HepG2 (cell line): ENCODE results near the gene NT5C2. TPM values are rescaled to one million over a fixed set of nuclear protein-coding genes. Genes with fewer than 3 reads are reported as not detected.
A peak's percentile ranks its signal among the peaks of the same experiment; 100 is the strongest.

Experiments used
- CHD4 ChIP-seq: fragments of 200-600 bp; sonication (generic); IDR thresholded peaks from 2 replicates; pipeline ENCODE4 v1.7.0; 2017; ENCODE audit warnings: mild to moderate bottlenecking, low read length, borderline replicate concordance
- KDM5A ChIP-seq: fragments of 200-600 bp; sonication (generic); IDR thresholded peaks from 2 replicates; pipeline ENCODE4 v1.7.0; 2018; ENCODE audit warnings: antibody characterized with exemption, mild to moderate bottlenecking, low read length, borderline replicate concordance
- NPAS2 ChIP-seq: sonication (generic); formaldehyde crosslinking; IDR thresholded peaks from 2 replicates; pipeline ENCODE4 v1.8.0; 2022; ENCODE audit warnings: mild to moderate bottlenecking, missing genetic modification reagents, borderline replicate concordance
- PITX1 ChIP-seq: sonication (generic); formaldehyde crosslinking; IDR thresholded peaks from 2 replicates; pipeline ENCODE4 v1.5.1; 2020; ENCODE audit warnings: mild to moderate bottlenecking, missing genetic modification reagents
- RELA ChIP-seq: sonication (generic); formaldehyde crosslinking; IDR thresholded peaks from 2 replicates; pipeline ENCODE4 v1.4.0; 2020; ENCODE audit warnings: missing genetic modification reagents
- STAT5B ChIP-seq: sonication (generic); formaldehyde crosslinking; IDR thresholded peaks from 2 replicates; pipeline ENCODE4 v1.4.0; 2020; ENCODE audit warnings: missing genetic modification reagents
- TEAD2 ChIP-seq: sonication (generic); formaldehyde crosslinking; IDR thresholded peaks from 2 replicates; pipeline ENCODE4 v1.9.0; 2021; ENCODE audit warnings: missing genetic modification reagents
- ZNF468 ChIP-seq: sonication (generic); formaldehyde crosslinking; IDR thresholded peaks from 2 replicates; pipeline ENCODE4 v1.8.0; 2022; ENCODE audit warnings: mild to moderate bottlenecking, moderate library complexity, missing genetic modification reagents
- ZNF614 ChIP-seq: IDR thresholded peaks from 2 replicates; pipeline ENCODE4 v1.6.1; 2018; ENCODE audit warnings: missing biosample characterization, missing genetic modification reagents, inconsistent platforms, borderline replicate concordance
- ZNF616 ChIP-seq: sonication (generic); formaldehyde crosslinking; IDR thresholded peaks from 2 replicates; pipeline ENCODE4 v1.5.0; 2020; ENCODE audit warnings: low read depth, mild to moderate bottlenecking, missing genetic modification reagents
- ZNF788 ChIP-seq: sonication (generic); formaldehyde crosslinking; IDR thresholded peaks from 2 replicates; pipeline ENCODE4 v1.5.0; 2020; ENCODE audit warnings: mild to moderate bottlenecking, missing genetic modification reagents, borderline replicate concordance
- polyA plus RNA-seq, 8 experiments: library from polyadenylated mRNA; depleted of rRNA in 3 of 8; stranded (reverse) in 7 of 8; unstranded in 1 of 8; fragments of >200 nt; fragmentation: Illumina TruSeq in 4 of 8; extraction: Trizol in 4 of 8; gene quantifications; 2 replicates each; pipeline versions ENCODE4 v1.2.1 to v1.2.3, GENCODE V29; 2011 to 2016; ENCODE audit warnings: low read depth in 4 of 8, missing spikeins in 1 of 8, mixed read lengths in 1 of 8; ENCODE audit not compliant: insufficient read depth in 1 of 8
- total RNA-seq, 5 experiments: library from RNA; depleted of rRNA; stranded (reverse); fragments of >200 nt; fragmentation: Illumina TruSeq; extraction: Trizol; gene quantifications; 2 replicates each; pipeline ENCODE4 v1.2.3, GENCODE V29; 2016; ENCODE audit warnings: low read depth in 1 of 5
- TF ChIP-seq, protein P1 (sequence below): sonication (generic); formaldehyde crosslinking; IDR thresholded peaks from 2 replicates; pipeline ENCODE4 v1.5.1; 2020; ENCODE audit warnings: mild to moderate bottlenecking, missing genetic modification reagents, borderline replicate concordance
- TF ChIP-seq, protein P2 (sequence below): sonication (generic); formaldehyde crosslinking; IDR thresholded peaks from 2 replicates; pipeline ENCODE4 v1.5.0; 2020; ENCODE audit warnings: mild to moderate bottlenecking, missing genetic modification reagents
- TF ChIP-seq, protein P3 (sequence below), 2 experiments: sonication (generic) in 1 of 2; formaldehyde crosslinking in 1 of 2; IDR thresholded peaks; 2 replicates each; pipeline versions ENCODE4 v1.4.0 to v1.6.1; 2016 to 2020; ENCODE audit warnings: borderline replicate concordance in 1 of 2, low read depth in 1 of 2, mild to moderate bottlenecking in 1 of 2, missing genetic modification reagents in 1 of 2
- TF ChIP-seq, protein P4 (sequence below): sonication (generic); formaldehyde crosslinking; IDR thresholded peaks from 2 replicates; pipeline ENCODE4 v1.4.0; 2020; ENCODE audit warnings: missing genetic modification reagents

Gene NT5C2
- total and polyA plus RNA-seq, 2 of the 13 experiments (the other 11 are each of a cell fraction or from before 2014, with no cell fraction given): 40.6 to 55.2 TPM

DNA sequence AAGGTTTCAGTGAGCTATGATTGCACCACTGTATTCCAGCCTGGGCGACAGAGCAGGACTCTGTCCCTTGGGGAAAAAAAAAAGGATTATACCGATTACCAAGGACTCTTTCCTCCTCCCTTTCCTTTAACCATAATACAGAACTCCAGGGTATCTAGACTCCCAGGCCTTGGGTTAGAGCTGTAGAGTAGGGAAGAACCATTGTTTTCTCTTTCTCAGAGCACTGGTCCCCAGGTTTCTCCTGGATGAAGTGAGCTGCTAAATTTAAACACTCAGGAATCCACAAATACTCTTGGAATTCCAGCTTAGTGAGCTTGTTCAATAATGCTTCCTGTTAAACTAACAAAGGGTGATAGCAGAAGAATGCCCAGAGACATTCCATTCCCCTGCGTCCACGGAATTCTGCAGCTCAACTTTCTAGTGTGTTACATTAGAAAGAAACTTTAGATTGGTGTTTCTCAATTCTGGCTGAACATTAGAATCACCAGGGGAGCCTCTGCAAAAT is 38.0 kb upstream of the NT5C2 start (continued):
- TF ChIP-seq, protein P1, sequence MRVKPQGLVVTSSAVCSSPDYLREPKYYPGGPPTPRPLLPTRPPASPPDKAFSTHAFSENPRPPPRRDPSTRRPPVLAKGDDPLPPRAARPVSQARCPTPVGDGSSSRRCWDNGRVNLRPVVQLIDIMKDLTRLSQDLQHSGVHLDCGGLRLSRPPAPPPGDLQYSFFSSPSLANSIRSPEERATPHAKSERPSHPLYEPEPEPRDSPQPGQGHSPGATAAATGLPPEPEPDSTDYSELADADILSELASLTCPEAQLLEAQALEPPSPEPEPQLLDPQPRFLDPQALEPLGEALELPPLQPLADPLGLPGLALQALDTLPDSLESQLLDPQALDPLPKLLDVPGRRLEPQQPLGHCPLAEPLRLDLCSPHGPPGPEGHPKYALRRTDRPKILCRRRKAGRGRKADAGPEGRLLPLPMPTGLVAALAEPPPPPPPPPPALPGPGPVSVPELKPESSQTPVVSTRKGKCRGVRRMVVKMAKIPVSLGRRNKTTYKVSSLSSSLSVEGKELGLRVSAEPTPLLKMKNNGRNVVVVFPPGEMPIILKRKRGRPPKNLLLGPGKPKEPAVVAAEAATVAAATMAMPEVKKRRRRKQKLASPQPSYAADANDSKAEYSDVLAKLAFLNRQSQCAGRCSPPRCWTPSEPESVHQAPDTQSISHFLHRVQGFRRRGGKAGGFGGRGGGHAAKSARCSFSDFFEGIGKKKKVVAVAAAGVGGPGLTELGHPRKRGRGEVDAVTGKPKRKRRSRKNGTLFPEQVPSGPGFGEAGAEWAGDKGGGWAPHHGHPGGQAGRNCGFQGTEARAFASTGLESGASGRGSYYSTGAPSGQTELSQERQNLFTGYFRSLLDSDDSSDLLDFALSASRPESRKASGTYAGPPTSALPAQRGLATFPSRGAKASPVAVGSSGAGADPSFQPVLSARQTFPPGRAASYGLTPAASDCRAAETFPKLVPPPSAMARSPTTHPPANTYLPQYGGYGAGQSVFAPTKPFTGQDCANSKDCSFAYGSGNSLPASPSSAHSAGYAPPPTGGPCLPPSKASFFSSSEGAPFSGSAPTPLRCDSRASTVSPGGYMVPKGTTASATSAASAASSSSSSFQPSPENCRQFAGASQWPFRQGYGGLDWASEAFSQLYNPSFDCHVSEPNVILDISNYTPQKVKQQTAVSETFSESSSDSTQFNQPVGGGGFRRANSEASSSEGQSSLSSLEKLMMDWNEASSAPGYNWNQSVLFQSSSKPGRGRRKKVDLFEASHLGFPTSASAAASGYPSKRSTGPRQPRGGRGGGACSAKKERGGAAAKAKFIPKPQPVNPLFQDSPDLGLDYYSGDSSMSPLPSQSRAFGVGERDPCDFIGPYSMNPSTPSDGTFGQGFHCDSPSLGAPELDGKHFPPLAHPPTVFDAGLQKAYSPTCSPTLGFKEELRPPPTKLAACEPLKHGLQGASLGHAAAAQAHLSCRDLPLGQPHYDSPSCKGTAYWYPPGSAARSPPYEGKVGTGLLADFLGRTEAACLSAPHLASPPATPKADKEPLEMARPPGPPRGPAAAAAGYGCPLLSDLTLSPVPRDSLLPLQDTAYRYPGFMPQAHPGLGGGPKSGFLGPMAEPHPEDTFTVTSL (CRISPR knock-in tag): peak; percentile 32; the same call in 1 of the 2 replicates
- TF ChIP-seq PITX1 (CRISPR knock-in tag) (peak; percentile 47; the same call in 1 of the 2 replicates), NPAS2 (CRISPR knock-in tag) (no peak), ZNF788 (CRISPR knock-in tag) (no peak), ZNF614 (CRISPR knock-in tag) (no peak), TEAD2 (CRISPR knock-in tag) (no peak), ZNF468 (CRISPR knock-in tag) (no peak), ZNF616 (CRISPR knock-in tag) (no peak), STAT5B (CRISPR knock-in tag) (no peak), RELA (CRISPR knock-in tag) (no peak), KDM5A (no peak), CHD4 (no peak)
- TF ChIP-seq, protein P2, sequence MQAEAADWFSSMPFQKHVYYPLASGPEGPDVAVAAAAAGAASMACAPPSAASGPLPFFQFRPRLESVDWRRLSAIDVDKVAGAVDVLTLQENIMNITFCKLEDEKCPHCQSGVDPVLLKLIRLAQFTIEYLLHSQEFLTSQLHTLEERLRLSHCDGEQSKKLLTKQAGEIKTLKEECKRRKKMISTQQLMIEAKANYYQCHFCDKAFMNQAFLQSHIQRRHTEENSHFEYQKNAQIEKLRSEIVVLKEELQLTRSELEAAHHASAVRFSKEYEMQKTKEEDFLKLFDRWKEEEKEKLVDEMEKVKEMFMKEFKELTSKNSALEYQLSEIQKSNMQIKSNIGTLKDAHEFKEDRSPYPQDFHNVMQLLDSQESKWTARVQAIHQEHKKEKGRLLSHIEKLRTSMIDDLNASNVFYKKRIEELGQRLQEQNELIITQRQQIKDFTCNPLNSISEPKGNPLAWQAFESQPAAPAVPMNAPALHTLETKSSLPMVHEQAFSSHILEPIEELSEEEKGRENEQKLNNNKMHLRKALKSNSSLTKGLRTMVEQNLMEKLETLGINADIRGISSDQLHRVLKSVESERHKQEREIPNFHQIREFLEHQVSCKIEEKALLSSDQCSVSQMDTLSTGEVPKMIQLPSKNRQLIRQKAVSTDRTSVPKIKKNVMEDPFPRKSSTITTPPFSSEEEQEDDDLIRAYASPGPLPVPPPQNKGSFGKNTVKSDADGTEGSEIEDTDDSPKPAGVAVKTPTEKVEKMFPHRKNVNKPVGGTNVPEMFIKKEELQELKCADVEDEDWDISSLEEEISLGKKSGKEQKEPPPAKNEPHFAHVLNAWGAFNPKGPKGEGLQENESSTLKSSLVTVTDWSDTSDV: no peak
- TF ChIP-seq, protein P3, sequence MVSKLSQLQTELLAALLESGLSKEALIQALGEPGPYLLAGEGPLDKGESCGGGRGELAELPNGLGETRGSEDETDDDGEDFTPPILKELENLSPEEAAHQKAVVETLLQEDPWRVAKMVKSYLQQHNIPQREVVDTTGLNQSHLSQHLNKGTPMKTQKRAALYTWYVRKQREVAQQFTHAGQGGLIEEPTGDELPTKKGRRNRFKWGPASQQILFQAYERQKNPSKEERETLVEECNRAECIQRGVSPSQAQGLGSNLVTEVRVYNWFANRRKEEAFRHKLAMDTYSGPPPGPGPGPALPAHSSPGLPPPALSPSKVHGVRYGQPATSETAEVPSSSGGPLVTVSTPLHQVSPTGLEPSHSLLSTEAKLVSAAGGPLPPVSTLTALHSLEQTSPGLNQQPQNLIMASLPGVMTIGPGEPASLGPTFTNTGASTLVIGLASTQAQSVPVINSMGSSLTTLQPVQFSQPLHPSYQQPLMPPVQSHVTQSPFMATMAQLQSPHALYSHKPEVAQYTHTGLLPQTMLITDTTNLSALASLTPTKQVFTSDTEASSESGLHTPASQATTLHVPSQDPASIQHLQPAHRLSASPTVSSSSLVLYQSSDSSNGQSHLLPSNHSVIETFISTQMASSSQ (IDR thresholded peaks at IDR 0.05; ENCODE audit: low read depth): peak; percentile 48; the same call in 1 of the 2 replicates
- TF ChIP-seq, protein P3 (CRISPR knock-in tag; IDR thresholded peaks at IDR 0.05; ENCODE audit: borderline replicate concordance): no peak
- TF ChIP-seq, protein P4, sequence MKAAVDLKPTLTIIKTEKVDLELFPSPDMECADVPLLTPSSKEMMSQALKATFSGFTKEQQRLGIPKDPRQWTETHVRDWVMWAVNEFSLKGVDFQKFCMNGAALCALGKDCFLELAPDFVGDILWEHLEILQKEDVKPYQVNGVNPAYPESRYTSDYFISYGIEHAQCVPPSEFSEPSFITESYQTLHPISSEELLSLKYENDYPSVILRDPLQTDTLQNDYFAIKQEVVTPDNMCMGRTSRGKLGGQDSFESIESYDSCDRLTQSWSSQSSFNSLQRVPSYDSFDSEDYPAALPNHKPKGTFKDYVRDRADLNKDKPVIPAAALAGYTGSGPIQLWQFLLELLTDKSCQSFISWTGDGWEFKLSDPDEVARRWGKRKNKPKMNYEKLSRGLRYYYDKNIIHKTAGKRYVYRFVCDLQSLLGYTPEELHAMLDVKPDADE (CRISPR knock-in tag): no peak
